Measurements from ENCODE around the gene NUDT1. TPM values are rescaled to one million over a fixed set of nuclear protein-coding genes. Genes with fewer than 3 reads are reported as not detected.

NUDT1 gene
- total RNA-seq, 1 experiment from 2014 or later, result 100 TPM

DNA sequence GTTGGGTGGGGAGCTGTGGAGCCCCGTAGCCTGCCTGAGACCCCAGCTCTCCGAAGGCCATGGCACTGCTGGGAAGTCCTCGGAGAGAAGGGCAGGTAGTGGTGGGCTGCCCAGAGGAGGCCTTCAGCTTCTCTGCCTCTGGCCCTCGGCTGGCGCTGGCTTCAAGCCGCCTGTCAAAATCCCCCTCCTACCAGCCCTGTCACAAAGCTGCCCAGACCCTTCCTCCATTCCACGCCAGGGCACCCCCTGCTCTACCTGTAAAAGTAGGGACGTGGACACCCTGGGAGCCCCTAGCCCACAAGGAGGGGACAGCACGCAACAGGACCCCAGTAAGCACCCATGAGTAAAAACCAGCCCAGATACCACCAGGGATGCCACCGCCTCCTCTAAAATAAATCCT lies 40.9 kb upstream of the NUDT1 start:
- ATAC-seq, result no peak
- ChIA-PET CTCF (interaction anchor here (1.3 to 1.4 kb wide), 2 partner anchors 8 to 53 kb away, joined by 4 to 7 read pairs; no protein-coding TSS in a partner anchor), POLR2A (no interaction called here)
- Mint-ChIP-seq H3K36me3 (peaks cover 26% of the 10 kb centered on the region), H3K4me1 (no peaks in the 10 kb centered on the region), H3K9me3 (0 out of 2 replicates have a peak, but pooled peaks cover 3% of the 10 kb centered on the region), H3K27me3 (ENCODE audit: low read depth) (no peaks in the 10 kb centered on the region), H3K27ac (no peak overlapping the region), H3K4me3 (no peak overlapping the region)
- TF ChIP-seq ZNF671 (CRISPR knock-in tag; IDR thresholded peaks at IDR 0.05) (no peak), FOXP1 (CRISPR knock-in tag; IDR thresholded peaks at IDR 0.05; ENCODE audit: borderline replicate concordance) (no peak), ZNF121 (CRISPR knock-in tag; IDR thresholded peaks at IDR 0.05) (no peak)
- no peak for DNase-seq (ENCODE audit: low spot score)

DNA sequence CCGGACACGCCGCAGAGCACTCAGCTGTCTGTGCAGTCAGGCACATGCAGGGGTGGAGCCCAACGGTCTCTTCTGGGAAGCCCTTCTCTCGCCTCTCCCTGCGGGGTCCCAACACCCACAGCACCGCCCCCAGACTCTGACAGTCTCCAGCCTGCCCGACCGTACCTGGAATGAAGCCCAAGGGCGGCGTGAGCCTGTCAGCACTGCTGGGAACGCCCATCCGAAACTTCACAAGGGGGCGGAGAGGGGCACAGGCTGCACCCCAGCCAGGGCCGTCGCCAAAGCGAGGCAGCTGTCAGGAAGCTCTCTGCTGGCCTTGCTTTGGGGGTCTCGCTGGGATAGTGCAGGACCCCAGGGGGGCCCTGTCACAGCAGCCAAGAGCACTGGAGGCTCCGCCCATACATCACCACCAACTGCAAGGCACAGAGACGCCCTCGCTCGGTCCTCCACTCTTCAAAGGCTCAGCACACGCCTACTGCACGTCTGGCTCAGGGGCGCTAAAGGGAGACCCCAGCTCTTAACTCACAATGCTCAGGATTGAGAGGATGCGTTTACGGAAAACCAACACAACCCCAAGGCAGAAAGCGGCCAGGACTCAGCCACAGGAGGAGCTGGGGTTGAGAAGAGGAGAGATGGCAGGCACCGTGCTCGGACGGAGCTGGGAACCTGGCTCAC lies 40.2 kb upstream of the NUDT1 start:
- peak overlapping the region; percentile 41; the same call in 1 of the 2 replicates for H3K27ac Mint-ChIP-seq
- ChIA-PET CTCF (interaction anchor here (0.7 to 1.3 kb wide), 3 partner anchors 48 to 146 kb away, joined by 3 to 4 read pairs (median 4); no protein-coding TSS in a partner anchor), POLR2A (interaction anchor here (0.6 kb wide), 1 partner anchor 165 kb away, joined by 4 read pairs; no protein-coding TSS in a partner anchor)
- TF ChIP-seq ETV6 (CRISPR knock-in tag; IDR thresholded peaks at IDR 0.05) (no peak), CREB1 (CRISPR knock-in tag; IDR thresholded peaks at IDR 0.05) (no peak), GTF2I (CRISPR knock-in tag; conservative IDR thresholded peaks at IDR 0.05) (no peak), PREB (CRISPR knock-in tag; IDR thresholded peaks at IDR 0.05; ENCODE audit: borderline replicate concordance) (no peak), TP53 (CRISPR knock-in tag; IDR thresholded peaks at IDR 0.05) (no peak), ZNF263 (CRISPR knock-in tag; IDR thresholded peaks at IDR 0.05; ENCODE audit: low read depth) (no peak), ELF4 (CRISPR knock-in tag; IDR thresholded peaks at IDR 0.05; ENCODE audit: low read depth) (no peak), ZNF416 (CRISPR knock-in tag; IDR thresholded peaks at IDR 0.05) (no peak)
- TF ChIP-seq, protein P1, sequence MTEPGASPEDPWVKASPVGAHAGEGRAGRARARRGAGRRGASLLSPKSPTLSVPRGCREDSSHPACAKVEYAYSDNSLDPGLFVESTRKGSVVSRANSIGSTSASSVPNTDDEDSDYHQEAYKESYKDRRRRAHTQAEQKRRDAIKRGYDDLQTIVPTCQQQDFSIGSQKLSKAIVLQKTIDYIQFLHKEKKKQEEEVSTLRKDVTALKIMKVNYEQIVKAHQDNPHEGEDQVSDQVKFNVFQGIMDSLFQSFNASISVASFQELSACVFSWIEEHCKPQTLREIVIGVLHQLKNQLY (CRISPR knock-in tag; IDR thresholded peaks at IDR 0.05), result no peak
- TF ChIP-seq, protein P2, sequence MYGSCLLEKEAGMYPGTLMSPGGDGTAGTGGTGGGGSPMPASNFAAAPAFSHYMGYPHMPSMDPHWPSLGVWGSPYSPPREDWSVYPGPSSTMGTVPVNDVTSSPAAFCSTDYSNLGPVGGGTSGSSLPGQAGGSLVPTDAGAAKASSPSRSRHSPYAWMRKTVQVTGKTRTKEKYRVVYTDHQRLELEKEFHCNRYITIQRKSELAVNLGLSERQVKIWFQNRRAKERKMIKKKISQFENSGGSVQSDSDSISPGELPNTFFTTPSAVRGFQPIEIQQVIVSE (CRISPR knock-in tag; IDR thresholded peaks at IDR 0.05; ENCODE audit: borderline replicate concordance), result no peak
- H3K4me1 Mint-ChIP-seq, result no peaks in the 10 kb centered on the region
- H3K9me3 Mint-ChIP-seq, result no peaks in the 10 kb centered on the region
- DNase-seq (ENCODE audit: low spot score) (no peak), ATAC-seq (no peak)
- no peak overlapping the region for H3K4me3 Mint-ChIP-seq
- H3K27me3 Mint-ChIP-seq (ENCODE audit: low read depth), result no peaks in the 10 kb centered on the region
- H3K36me3 Mint-ChIP-seq, result peaks cover 22% of the 10 kb centered on the region

- POLR2A ChIA-PET, result interaction anchor here (0.6 kb wide), 1 partner anchor 166 kb away, joined by 4 read pairs; no protein-coding TSS in a partner anchor
- Mint-ChIP-seq H3K9me3 (no peaks in the 10 kb centered on the region), H3K27ac (peak overlapping the region; percentile 41; the same call in 1 of the 2 replicates), H3K4me1 (no peaks in the 10 kb centered on the region), H3K27me3 (ENCODE audit: low read depth) (no peaks in the 10 kb centered on the region), H3K4me3 (no peak overlapping the region), H3K36me3 (peaks cover 21% of the 10 kb centered on the region)
- peak; percentile 58 for ATAC-seq
- no peak for TF ChIP-seq JAZF1 (CRISPR knock-in tag; IDR thresholded peaks at IDR 0.05)
- no peak for DNase-seq (ENCODE audit: low spot score)
- CTCF ChIA-PET, result interaction anchor here (0.7 to 1.3 kb wide), 3 partner anchors 49 to 146 kb away, joined by 3 to 4 read pairs (median 4); no protein-coding TSS in a partner anchor
These were observed 39.7 kb upstream of the NUDT1 start for GRCh38 chr7:2202361-2202761.

DNA sequence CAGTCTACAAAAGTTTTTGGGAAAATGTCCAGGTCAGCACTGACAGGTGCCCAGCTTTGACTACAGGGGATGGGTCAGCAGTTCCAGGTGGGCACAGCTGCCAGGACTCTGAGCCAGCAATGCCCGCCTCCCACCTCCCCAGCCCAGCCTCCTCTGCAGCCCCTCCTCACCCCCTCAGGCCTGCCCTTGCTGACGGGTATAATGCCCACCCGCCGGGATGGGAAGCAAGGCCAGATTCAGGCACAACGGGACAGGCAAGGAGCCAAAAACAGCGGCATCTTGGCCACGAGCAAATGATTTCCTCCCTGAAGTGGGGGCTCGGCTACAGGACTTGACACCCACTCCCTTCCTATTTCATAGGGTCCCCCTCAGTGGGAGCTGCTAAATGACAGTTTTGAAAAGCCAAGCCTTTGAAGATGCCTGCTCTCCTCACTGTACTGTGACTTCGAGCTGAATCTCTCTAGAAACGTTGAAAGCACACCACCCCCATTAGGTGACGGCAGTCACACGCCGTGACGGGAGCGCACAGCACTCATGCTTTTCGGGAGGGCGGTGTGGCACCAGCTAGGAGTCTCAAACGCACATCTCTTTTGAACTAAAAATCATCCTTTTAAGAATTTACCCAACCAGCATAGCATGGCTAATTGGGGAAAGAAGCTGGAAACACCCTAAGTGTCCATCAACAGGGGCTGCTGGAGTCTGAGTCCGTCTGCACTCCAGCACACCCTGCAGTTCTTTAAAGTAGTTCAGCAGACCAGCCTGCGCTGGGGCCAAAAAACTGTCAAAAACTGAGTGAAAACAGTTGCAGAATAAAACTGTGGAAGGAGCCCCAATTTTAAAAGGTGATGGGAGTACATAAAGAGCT lies 38.9 kb upstream of the NUDT1 start:
- Mint-ChIP-seq H3K36me3 (peaks cover 27% of the 10 kb centered on the region), H3K27ac (peak overlapping the region; percentile 61), H3K4me3 (no peak overlapping the region), H3K27me3 (ENCODE audit: low read depth) (no peaks in the 10 kb centered on the region), H3K4me1 (no peaks in the 10 kb centered on the region), H3K9me3 (no peaks in the 10 kb centered on the region)
- TF ChIP-seq TEAD1 (CRISPR knock-in tag; IDR thresholded peaks at IDR 0.05), result no peak
- no peak for TF ChIP-seq GTF2I (CRISPR knock-in tag; conservative IDR thresholded peaks at IDR 0.05)
- TF ChIP-seq, protein P3, sequence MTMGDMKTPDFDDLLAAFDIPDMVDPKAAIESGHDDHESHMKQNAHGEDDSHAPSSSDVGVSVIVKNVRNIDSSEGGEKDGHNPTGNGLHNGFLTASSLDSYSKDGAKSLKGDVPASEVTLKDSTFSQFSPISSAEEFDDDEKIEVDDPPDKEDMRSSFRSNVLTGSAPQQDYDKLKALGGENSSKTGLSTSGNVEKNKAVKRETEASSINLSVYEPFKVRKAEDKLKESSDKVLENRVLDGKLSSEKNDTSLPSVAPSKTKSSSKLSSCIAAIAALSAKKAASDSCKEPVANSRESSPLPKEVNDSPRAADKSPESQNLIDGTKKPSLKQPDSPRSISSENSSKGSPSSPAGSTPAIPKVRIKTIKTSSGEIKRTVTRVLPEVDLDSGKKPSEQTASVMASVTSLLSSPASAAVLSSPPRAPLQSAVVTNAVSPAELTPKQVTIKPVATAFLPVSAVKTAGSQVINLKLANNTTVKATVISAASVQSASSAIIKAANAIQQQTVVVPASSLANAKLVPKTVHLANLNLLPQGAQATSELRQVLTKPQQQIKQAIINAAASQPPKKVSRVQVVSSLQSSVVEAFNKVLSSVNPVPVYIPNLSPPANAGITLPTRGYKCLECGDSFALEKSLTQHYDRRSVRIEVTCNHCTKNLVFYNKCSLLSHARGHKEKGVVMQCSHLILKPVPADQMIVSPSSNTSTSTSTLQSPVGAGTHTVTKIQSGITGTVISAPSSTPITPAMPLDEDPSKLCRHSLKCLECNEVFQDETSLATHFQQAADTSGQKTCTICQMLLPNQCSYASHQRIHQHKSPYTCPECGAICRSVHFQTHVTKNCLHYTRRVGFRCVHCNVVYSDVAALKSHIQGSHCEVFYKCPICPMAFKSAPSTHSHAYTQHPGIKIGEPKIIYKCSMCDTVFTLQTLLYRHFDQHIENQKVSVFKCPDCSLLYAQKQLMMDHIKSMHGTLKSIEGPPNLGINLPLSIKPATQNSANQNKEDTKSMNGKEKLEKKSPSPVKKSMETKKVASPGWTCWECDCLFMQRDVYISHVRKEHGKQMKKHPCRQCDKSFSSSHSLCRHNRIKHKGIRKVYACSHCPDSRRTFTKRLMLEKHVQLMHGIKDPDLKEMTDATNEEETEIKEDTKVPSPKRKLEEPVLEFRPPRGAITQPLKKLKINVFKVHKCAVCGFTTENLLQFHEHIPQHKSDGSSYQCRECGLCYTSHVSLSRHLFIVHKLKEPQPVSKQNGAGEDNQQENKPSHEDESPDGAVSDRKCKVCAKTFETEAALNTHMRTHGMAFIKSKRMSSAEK (CRISPR knock-in tag; IDR thresholded peaks at IDR 0.05; ENCODE audit: borderline replicate concordance), result no peak
- POLR2A ChIA-PET, result no interaction called here
- CTCF ChIA-PET, result interaction anchor here (0.5 to 0.8 kb wide), 2 partner anchors 8 to 28 kb away, joined by 3 to 4 read pairs; no protein-coding TSS in a partner anchor
- DNase-seq (ENCODE audit: low spot score), result peak; percentile 7
- ATAC-seq, result no peak
